GM20000 (cell line): ENCODE measurements around the gene CHN2.

Source experiments
- DNase-seq: peaks from one replicate; pipeline ENCODE4 v3.0.0; 2012; ENCODE audit warnings: low spot score
- CTCF ChIP-seq: IDR thresholded peaks from 2 replicates; pipeline ENCODE4 v1.5.1; 2012; ENCODE audit warnings: mild to moderate bottlenecking, control low read depth; ENCODE audit errors: extremely low read depth, missing control alignments

The CHN2 gene

GRCh38 chr7:29248713-29249382 lies 54.3 kb downstream of the CHN2 start:
- no peak for DNase-seq
- no peak for TF ChIP-seq CTCF

GRCh38 chr7:29249383-29249750 lies 54.8 kb downstream of the CHN2 start:
- no peak for TF ChIP-seq CTCF

GRCh38 chr7:29249860-29250259 lies 55.3 kb downstream of the CHN2 start:
- DNase-seq = no peak

More at GRCh38 chr7:29249383-29249750, 54.8 kb downstream of the CHN2 start:
- no peak for DNase-seq

GRCh38 chr7:29253225-29253624 lies 58.6 kb downstream of the CHN2 start:
- no peak for DNase-seq
- TF ChIP-seq CTCF = no peak

More at GRCh38 chr7:29249860-29250259, 55.3 kb downstream of the CHN2 start:
- no peak for TF ChIP-seq CTCF

- DNase-seq = no peak
- TF ChIP-seq CTCF = no peak
Observed at GRCh38 chr7:29254591-29254990, 60.0 kb downstream of the CHN2 start.

- DNase-seq = no peak
- TF ChIP-seq CTCF = no peak
Observed at GRCh38 chr7:29255199-29255878, 60.8 kb downstream of the CHN2 start.

- no peak for TF ChIP-seq CTCF
- DNase-seq = no peak
Observed at GRCh38 chr7:29255906-29256692, 61.5 kb downstream of the CHN2 start.
